HL-60 (cell line): Measurements from ENCODE around the gene CACNA2D1.

Experiments
- DNase-seq, 2 experiments: peaks; one replicate each; pipeline ENCODE4 v3.0.0-alpha.2; 2010 to 2020; ENCODE audit warnings: low read depth in 1 of 2, low spot score in 1 of 2
- H3K27ac ChIP-seq: fragments of 250-450 bp; sonication (Bioruptor Pico); replicated peaks from 2 replicates; pipeline ENCODE4 v1.5.1; 2020; ENCODE audit warnings: mild to moderate bottlenecking, moderate library complexity
- H3K27me3 ChIP-seq: fragments of 250-450 bp; sonication (Bioruptor Pico); 2 replicates; pipeline ENCODE4 v1.5.1; 2021; ENCODE audit warnings: mild to moderate bottlenecking, moderate library complexity; ENCODE audit not compliant: insufficient read depth, poor library complexity, severe bottlenecking
- H3K4me3 ChIP-seq: replicated peaks from 2 replicates; pipeline ENCODE4 v1.5.1; 2011; ENCODE audit warnings: mild to moderate bottlenecking, control low read depth, low read length; ENCODE audit not compliant: insufficient read depth
- GABPA ChIP-seq: IDR thresholded peaks from 2 replicates; pipeline ENCODE4 v1.6.1; 2012; ENCODE audit warnings: low read depth
- POLR2AphosphoS5 ChIP-seq: IDR thresholded peaks from 2 replicates; pipeline ENCODE4 v1.6.1; 2012; ENCODE audit warnings: low read depth
- SPI1 ChIP-seq: IDR thresholded peaks from 2 replicates; pipeline ENCODE4 v1.6.1; 2012; ENCODE audit warnings: low read depth, mild to moderate bottlenecking, borderline replicate concordance
- TF ChIP-seq, protein P1 (sequence below): IDR thresholded peaks from one replicate; pipeline ENCODE4 v1.5.1; 2011; ENCODE audit warnings: low read length, control low read depth, inconsistent platforms; ENCODE audit not compliant: insufficient read depth
- TF ChIP-seq, protein P2 (sequence below): IDR thresholded peaks from 2 replicates; pipeline ENCODE4 v1.6.1; 2012; ENCODE audit warnings: low read depth; ENCODE audit not compliant: insufficient replicate concordance

CACNA2D1 gene

DNA sequence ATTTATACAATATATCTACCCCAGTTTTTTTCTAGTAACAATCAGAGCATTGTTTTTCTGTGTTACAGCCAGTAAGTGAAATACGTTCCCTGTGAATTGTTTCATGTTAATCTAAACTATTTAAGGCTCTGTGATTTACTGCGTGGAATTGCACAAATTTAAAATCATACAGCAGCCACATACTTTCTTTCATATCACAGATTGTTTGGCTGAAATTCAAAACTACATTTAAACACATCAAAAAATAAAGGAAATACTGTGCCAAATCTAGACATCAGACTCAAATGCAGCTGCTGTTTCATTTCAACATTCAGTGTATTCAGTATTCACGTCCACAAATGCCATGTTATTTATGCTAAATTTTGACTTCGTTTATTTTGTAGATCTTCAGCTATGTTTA lies 431.1 kb downstream of the CACNA2D1 start:
- no peak for DNase-seq
- Histone ChIP-seq H3K27me3 (no peaks in the 10 kb centered on the region), H3K4me3 (no peak overlapping the region), H3K27ac (no peak overlapping the region)
- TF ChIP-seq POLR2AphosphoS5 (no peak), SPI1 (no peak), GABPA (no peak)
- TF ChIP-seq, protein P1, sequence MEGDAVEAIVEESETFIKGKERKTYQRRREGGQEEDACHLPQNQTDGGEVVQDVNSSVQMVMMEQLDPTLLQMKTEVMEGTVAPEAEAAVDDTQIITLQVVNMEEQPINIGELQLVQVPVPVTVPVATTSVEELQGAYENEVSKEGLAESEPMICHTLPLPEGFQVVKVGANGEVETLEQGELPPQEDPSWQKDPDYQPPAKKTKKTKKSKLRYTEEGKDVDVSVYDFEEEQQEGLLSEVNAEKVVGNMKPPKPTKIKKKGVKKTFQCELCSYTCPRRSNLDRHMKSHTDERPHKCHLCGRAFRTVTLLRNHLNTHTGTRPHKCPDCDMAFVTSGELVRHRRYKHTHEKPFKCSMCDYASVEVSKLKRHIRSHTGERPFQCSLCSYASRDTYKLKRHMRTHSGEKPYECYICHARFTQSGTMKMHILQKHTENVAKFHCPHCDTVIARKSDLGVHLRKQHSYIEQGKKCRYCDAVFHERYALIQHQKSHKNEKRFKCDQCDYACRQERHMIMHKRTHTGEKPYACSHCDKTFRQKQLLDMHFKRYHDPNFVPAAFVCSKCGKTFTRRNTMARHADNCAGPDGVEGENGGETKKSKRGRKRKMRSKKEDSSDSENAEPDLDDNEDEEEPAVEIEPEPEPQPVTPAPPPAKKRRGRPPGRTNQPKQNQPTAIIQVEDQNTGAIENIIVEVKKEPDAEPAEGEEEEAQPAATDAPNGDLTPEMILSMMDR, result no peak
- TF ChIP-seq, protein P2, sequence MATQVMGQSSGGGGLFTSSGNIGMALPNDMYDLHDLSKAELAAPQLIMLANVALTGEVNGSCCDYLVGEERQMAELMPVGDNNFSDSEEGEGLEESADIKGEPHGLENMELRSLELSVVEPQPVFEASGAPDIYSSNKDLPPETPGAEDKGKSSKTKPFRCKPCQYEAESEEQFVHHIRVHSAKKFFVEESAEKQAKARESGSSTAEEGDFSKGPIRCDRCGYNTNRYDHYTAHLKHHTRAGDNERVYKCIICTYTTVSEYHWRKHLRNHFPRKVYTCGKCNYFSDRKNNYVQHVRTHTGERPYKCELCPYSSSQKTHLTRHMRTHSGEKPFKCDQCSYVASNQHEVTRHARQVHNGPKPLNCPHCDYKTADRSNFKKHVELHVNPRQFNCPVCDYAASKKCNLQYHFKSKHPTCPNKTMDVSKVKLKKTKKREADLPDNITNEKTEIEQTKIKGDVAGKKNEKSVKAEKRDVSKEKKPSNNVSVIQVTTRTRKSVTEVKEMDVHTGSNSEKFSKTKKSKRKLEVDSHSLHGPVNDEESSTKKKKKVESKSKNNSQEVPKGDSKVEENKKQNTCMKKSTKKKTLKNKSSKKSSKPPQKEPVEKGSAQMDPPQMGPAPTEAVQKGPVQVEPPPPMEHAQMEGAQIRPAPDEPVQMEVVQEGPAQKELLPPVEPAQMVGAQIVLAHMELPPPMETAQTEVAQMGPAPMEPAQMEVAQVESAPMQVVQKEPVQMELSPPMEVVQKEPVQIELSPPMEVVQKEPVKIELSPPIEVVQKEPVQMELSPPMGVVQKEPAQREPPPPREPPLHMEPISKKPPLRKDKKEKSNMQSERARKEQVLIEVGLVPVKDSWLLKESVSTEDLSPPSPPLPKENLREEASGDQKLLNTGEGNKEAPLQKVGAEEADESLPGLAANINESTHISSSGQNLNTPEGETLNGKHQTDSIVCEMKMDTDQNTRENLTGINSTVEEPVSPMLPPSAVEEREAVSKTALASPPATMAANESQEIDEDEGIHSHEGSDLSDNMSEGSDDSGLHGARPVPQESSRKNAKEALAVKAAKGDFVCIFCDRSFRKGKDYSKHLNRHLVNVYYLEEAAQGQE, result no peak

GRCh38 chr7:82010416-82010815 lies 433.2 kb downstream of the CACNA2D1 start:
- H3K4me3 ChIP-seq, result no peak overlapping the region
- no peak for DNase-seq
- no peak overlapping the region for H3K27ac ChIP-seq
- no peak for TF ChIP-seq GABPA
- TF ChIP-seq, protein P2, result no peak
- TF ChIP-seq, protein P1, result no peak
- TF ChIP-seq POLR2AphosphoS5, result no peak
- TF ChIP-seq SPI1, result no peak
- H3K27me3 ChIP-seq, result no peaks in the 10 kb centered on the region

DNA sequence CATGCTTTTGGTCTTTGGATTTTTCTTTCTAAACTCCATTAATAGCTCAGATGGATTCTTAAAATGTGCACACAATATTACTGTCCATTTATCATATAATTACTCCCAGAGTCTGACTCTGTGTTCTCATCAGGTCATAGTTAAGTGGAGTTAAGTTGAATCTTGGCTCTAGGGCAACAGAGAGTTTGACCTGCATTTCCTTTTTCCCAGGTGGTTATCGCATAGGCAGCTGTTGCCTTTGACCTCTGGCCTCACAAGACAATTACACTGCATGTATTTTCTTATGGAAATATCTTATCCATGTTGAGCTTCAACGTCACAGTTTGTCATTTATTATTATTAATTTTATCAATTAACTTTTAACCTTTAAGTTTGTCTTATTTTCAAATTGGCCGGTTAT lies 436.3 kb downstream of the CACNA2D1 start:
- DNase-seq, result no peak
- TF ChIP-seq, protein P2, result no peak
- TF ChIP-seq SPI1, result no peak
- no peak for TF ChIP-seq POLR2AphosphoS5
- TF ChIP-seq GABPA, result no peak
- TF ChIP-seq, protein P1, result no peak
- Histone ChIP-seq H3K4me3 (no peak overlapping the region), H3K27ac (no peak overlapping the region), H3K27me3 (no peaks in the 10 kb centered on the region)
